ENCODE results near the gene P4HB.

- TF ChIP-seq, protein P1, sequence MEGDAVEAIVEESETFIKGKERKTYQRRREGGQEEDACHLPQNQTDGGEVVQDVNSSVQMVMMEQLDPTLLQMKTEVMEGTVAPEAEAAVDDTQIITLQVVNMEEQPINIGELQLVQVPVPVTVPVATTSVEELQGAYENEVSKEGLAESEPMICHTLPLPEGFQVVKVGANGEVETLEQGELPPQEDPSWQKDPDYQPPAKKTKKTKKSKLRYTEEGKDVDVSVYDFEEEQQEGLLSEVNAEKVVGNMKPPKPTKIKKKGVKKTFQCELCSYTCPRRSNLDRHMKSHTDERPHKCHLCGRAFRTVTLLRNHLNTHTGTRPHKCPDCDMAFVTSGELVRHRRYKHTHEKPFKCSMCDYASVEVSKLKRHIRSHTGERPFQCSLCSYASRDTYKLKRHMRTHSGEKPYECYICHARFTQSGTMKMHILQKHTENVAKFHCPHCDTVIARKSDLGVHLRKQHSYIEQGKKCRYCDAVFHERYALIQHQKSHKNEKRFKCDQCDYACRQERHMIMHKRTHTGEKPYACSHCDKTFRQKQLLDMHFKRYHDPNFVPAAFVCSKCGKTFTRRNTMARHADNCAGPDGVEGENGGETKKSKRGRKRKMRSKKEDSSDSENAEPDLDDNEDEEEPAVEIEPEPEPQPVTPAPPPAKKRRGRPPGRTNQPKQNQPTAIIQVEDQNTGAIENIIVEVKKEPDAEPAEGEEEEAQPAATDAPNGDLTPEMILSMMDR (IDR thresholded peaks at IDR 0.05), result no peak
- TF ChIP-seq POLR2A (IDR thresholded peaks at IDR 0.05), result no peak
Measured at GRCh38 chr17:81794509-81794908, 65.8 kb downstream of the P4HB start.
